Immature natural killer cell (primary cell): Measurements from ENCODE around the gene TULP1. TPM values are rescaled to one million over a fixed set of nuclear protein-coding genes. Genes with fewer than 3 reads are reported as not detected.

Experiments
- DNase-seq, 3 donors: peaks; one replicate each; pipeline ENCODE4 v3.0.0; 2022; ENCODE audit warnings: mixed read lengths in 1 of 3
- H3K27ac Mint-ChIP-seq, 6 donors: one replicate each; pipeline ENCODE4 v1.8.0; 2020; ENCODE audit warnings: mixed read lengths in 6 of 6, mild to moderate bottlenecking in 5 of 6, inconsistent platforms in 4 of 6, moderate library complexity in 3 of 6
- H3K27me3 Mint-ChIP-seq, 3 donors: one replicate each; pipeline ENCODE4 v1.8.0; 2020 to 2021; ENCODE audit warnings: low read depth in 3 of 3, mild to moderate bottlenecking in 3 of 3, mixed read lengths in 3 of 3, moderate library complexity in 3 of 3, inconsistent platforms in 1 of 3
- H3K36me3 Mint-ChIP-seq, 3 donors: one replicate each; pipeline ENCODE4 v1.8.0; 2020; ENCODE audit warnings: mixed read lengths in 3 of 3, inconsistent platforms in 2 of 3, mild to moderate bottlenecking in 2 of 3
- H3K4me1 Mint-ChIP-seq, 2 donors: one replicate each; pipeline ENCODE4 v1.8.0; 2020; ENCODE audit warnings: inconsistent platforms in 2 of 2, mild to moderate bottlenecking in 2 of 2, mixed read lengths in 2 of 2, moderate library complexity in 1 of 2
- H3K4me3 Mint-ChIP-seq, 5 donors: one replicate each; pipeline ENCODE4 v1.8.0; 2020; ENCODE audit warnings: mild to moderate bottlenecking in 5 of 5, mixed read lengths in 5 of 5, inconsistent platforms in 3 of 5, moderate library complexity in 3 of 5
- H3K9me3 Mint-ChIP-seq, 6 donors: one replicate each; pipeline ENCODE4 v1.8.0; 2020; ENCODE audit warnings: mild to moderate bottlenecking in 6 of 6, mixed read lengths in 6 of 6, inconsistent platforms in 4 of 6, moderate library complexity in 3 of 6
- polyA plus RNA-seq, 3 donors: library from polyadenylated mRNA; unstranded; fragments of 300-500 nt; fragmentation: Illumina TruSeq; gene quantifications; one replicate each; pipeline ENCODE4 v1.2.3, GENCODE V29; 2021

The TULP1 gene
- polyA plus RNA-seq, 3 donors from 2014 or later = not detected

DNA sequence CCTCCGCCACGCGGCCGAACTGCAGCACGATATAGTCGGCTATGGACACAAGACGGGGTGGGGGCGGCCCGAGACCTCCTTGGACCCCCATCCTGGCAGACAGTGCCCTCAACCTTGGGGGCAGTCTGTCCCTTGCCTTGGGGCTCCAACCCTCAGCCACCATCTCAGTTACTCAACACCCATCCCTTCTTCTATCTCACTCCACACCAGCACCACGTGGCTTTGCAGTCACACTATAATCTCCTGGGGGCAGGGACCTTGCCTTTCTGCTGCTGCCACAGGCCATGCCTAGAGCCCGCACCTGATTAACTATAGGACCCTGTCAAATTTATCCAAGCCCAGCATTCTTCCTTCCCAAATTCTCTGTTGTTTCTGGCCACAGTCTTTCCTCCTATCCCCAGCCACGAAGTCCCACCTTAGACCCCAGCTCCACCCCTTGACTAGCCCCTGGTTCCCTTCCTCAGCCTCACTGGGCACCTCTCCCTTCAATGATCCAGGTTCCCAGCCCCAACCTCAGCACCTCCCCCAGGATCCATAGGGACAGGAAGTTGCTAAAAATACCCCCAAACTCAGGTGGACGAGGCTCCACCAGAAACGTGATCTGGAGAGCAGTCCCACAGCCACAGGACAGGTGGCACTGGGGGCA is 14.2 kb downstream of the TULP1 start:
- peaks cover 0 to 21% (median 12%) of the 10 kb centered on the region in 3 donors for H3K27me3 Mint-ChIP-seq
- H3K4me3 Mint-ChIP-seq = peak overlapping the region; percentile 76 to 87 (median 84)
- DNase-seq = no peak
- H3K27ac Mint-ChIP-seq = peak overlapping the region in 4 of 6 donors; percentile 25 to 57 (median 52)
- H3K9me3 Mint-ChIP-seq = no peaks in the 10 kb centered on the region
- H3K36me3 Mint-ChIP-seq = no peaks in the 10 kb centered on the region
- H3K4me1 Mint-ChIP-seq = peaks cover 10 to 13% of the 10 kb centered on the region in 2 donors

DNA sequence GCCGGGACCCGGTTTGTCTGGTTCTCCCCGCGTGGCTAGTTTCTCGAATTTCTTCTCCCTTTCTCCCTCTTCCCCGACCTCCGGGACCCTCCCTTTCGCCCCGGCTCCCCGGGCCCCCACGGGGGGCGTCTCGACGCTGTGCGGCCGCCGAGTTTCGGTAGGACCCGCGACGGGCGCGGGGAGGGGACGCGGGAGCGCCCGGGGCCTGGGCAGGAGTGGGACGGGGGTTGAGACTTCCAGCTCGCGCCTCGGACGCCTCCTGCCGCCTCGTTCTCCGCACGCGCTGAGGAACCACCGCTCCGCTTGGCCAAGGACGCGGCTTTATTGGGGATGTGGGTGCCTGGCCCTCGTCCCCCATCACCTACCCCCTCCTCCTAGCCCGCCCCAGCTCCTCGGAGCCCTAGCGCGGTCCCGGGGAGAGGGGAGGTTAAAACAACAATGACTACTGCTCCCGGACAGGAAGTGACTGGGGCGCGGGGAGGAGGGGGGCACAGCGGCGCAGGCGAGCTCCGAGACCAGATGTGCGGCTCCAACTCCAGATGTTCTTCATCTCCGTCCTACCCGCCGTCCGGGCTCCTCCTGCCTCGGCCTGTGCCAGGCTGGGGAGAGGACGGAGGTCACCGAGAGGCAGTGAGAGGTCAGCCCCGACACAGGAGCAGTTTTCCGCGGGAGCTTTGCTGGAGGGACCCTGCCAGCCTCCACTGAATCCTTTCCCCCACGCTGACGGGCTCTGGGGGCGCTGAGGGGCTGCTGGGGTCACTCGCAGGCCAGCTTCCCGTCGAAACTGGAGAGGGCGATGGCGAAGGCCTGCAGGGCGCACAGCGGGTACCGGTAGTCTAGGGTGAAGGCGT is 14.9 kb downstream of the TULP1 start:
- H3K27me3 Mint-ChIP-seq = peaks cover 0 to 23% (median 18%) of the 10 kb centered on the region in 3 donors

DNA sequence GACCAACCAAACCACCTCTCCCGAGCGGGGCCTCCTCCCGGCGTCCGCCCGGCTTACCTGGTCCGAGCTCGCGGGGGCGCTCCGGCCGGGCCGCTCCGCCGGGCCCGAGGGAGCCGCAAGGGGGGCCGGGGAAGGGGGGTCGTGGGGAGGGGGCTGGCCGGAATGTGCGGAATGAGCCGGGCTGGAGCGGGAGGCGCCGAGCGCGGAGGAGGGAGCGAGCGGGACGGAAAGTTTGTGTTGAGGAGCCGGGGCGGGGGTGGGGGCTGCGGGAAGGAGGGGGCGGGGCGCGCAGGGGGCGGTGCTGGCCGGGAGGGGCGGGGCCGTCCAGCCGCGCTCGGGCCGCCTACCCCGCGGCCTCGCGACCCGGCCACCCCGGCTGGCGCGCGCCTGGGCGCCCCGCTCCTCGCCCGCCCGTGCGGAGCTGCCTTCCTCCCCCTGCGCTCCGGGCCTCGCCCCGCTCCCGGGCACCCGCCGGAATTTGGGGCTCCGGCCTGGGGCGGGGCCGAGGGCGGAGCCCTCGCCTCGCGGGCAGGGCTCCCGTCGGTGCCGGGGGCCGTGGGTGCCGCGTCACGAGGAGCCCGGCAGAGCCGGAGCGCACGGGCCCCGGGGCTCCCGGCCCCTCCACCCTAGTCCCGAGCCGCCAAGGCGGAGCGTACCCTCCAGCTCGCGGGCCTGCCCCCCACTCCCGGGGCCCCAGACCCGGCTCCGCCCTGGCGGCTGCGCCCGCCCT is 15.7 kb downstream of the TULP1 start, which contains the start of gene TEAD3:
TEAD3 (minus strand) TSS at position 239 of the 730 bp plus-strand sequence.
- Mint-ChIP-seq H3K27ac (peak within 1 kb of the TSS in 1 of 6 donors; percentile 17), H3K36me3 (no peaks in the 10 kb centered on the region), H3K4me3 (peak within 1 kb of the TSS; percentile 80 to 86 (median 83)), H3K27me3 (peaks cover 0 to 20% (median 16%) of the 10 kb centered on the region in 3 donors), H3K4me1 (peaks cover 10 to 13% of the 10 kb centered on the region in 2 donors), H3K9me3 (no peaks in the 10 kb centered on the region)
- DNase-seq = peak; percentile 45 to 53 (median 53)

More for the DNA sequence above, 14.9 kb downstream of the TULP1 start:
- peak overlapping the region in 1 of 6 donors; percentile 17 for H3K27ac Mint-ChIP-seq
- no peaks in the 10 kb centered on the region for H3K9me3 Mint-ChIP-seq
- H3K4me3 Mint-ChIP-seq = peak overlapping the region; percentile 76 to 87 (median 84)
- peaks cover 10 to 13% of the 10 kb centered on the region in 2 donors for H3K4me1 Mint-ChIP-seq
- H3K36me3 Mint-ChIP-seq = no peaks in the 10 kb centered on the region
- peak; percentile 39 to 44 (median 44) for DNase-seq

DNA sequence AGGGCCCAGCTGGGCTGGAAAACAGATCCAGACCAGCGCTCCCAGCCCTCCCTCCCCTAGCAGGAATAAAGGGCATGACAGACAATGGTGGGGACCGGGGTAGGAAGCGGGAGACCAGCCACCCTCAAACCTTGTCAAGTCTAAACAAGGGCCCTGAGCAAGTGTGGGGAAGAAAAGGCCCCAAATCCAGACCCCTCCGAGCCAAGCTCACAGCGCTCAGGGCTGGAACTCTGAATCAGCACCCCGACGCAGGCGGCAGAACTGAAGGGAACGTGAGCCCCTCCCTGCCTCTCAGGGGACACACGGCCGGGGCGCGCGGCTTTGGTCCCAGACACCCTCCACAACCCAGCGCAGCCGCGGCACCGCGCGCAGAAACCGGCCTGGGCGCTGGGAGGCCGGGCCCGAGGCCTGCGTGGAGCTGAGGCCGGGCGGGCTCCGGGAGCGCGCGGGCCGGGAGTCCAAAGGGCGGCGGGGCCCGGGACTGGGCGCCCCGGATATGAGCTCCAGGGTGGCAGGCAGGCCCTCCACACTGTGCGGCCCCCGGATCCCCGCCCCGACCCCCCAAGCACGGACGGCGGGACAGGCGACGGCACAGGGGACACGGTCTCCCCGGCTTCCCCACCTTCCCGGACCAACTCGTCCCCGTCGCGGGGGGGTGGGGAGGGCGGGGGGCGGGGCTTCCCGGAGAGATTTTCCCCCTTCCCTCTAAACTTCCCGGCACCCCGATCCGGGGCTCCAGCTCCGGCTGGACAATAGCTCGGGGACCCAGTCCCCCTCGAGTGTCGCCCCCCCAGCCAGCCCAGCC is 16.5 kb downstream of the TULP1 start:
- no peaks in the 10 kb centered on the region for H3K36me3 Mint-ChIP-seq
- peaks cover 10 to 13% of the 10 kb centered on the region in 2 donors for H3K4me1 Mint-ChIP-seq
- peaks cover under 1 to 20% (median 13%) of the 10 kb centered on the region in 3 donors for H3K27me3 Mint-ChIP-seq
- H3K4me3 Mint-ChIP-seq = peak overlapping the region; percentile 63 to 80 (median 78)
- H3K27ac Mint-ChIP-seq = no peak overlapping the region
- DNase-seq = no peak
- H3K9me3 Mint-ChIP-seq = no peaks in the 10 kb centered on the region

DNA sequence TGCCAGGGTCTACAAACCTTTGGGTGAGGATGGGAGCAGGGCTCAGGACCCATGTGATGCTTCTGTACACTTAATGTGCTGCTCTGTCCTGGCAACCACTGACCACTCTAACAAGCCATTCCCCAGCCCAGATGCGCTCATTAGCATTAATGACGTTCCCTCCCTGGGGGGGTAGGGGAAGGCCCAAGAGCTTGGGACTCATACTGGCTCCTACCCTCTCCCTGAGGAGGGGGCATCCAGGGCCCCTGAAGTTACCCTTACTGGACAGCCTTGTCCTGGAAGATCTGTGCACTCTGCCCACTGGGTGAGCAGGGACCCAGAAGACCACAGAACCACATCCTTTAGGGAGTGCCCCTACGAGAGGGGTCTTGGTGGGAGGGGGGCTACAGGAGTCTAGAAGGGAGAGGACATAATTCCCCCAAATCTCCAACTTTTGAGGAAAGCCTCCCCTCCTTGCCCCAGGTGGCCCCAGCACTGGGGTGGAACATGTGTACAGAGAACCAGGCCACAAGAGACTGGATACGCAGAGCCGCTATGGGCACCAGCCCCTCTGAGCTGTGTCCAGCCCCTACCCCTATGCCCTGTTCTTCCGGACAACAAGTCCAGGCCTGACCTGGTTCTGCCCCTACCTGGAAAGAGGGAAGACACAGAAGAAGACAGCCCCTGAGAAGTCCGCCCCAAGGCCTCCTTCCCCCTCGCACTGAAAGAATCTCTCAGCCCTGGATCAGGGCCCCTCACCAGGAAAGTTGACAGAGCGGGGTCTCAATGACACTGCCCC is 17.2 kb downstream of the TULP1 start:
- Mint-ChIP-seq H3K9me3 (no peaks in the 10 kb centered on the region), H3K4me3 (peak overlapping the region; percentile 63 to 80 (median 78)), H3K27me3 (peaks cover 3 to 21% (median 16%) of the 10 kb centered on the region in 3 donors), H3K36me3 (no peaks in the 10 kb centered on the region), H3K4me1 (peaks cover 10 to 13% of the 10 kb centered on the region in 2 donors), H3K27ac (peak overlapping the region in 1 of 6 donors; percentile 84)
- no peak for DNase-seq

DNA sequence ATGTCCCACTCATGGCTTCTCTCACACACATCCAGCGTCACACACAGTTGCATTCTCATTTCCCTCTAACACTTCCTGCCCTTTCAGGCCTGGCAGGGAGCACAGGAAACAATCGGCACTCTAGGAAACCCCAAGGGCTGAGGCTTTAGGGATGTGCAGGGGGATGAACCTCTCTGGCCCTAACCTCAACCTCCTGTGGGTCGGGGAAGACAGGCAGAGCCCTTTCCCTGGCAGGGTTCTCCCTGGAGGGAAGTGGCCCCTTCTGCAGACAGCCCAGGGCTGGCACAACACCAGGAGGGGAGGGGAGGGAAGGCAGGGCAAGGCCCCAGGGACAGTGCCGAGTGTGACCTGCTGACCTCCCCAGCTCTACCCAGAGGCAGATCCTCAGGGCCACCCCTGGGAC is 18.5 kb downstream of the TULP1 start:
- no peaks in the 10 kb centered on the region for H3K9me3 Mint-ChIP-seq
- H3K27me3 Mint-ChIP-seq = peaks cover 3 to 13% (median 11%) of the 10 kb centered on the region in 3 donors
- H3K27ac Mint-ChIP-seq = peak overlapping the region in 3 of 6 donors; percentile 1 to 50 (median 38)
- peaks cover 10 to 13% of the 10 kb centered on the region in 2 donors for H3K4me1 Mint-ChIP-seq
- H3K36me3 Mint-ChIP-seq = no peaks in the 10 kb centered on the region
- no peak for DNase-seq
- peak overlapping the region in 1 of 5 donors; percentile 12 for H3K4me3 Mint-ChIP-seq

DNA sequence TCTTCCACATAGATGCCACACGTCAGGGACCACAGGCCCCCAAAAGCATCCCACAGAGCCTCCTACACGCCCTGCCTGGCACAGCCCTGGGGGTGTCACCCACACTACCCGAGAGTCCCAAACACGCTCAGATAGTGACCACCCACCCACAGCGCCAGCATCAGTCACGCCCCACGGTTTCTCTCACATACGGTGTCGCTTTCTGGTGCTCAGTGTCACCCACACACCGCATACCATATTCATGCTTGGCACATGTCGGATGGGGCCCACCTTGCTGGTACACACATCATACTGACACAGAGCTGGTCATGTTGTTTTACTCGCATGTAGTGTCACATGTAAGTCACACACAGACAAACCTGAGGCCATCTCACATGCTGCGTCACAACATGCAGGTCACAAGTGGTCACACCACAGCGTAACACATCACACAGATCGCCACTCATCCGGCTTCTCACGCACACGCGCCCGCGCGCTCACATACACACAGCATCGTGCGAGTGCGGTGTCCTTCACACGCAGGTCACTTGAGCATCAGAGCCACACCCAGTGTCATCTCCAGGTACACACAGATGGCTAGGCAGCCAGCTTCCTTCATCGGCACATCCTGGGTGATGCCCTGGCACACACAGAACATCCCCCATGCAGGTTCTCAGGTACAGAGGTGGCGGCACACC is 19.3 kb downstream of the TULP1 start:
- no peaks in the 10 kb centered on the region for H3K9me3 Mint-ChIP-seq
- H3K27ac Mint-ChIP-seq = peak overlapping the region in 2 of 6 donors; percentile 38 to 77
- H3K4me3 Mint-ChIP-seq = peak overlapping the region in 1 of 5 donors; percentile 17
- peaks cover 3 to 13% (median 6%) of the 10 kb centered on the region in 3 donors for H3K27me3 Mint-ChIP-seq
- peaks cover 6 to 7% of the 10 kb centered on the region in 2 donors for H3K4me1 Mint-ChIP-seq
- DNase-seq = peak in 2 of 3 donors; percentile 19 to 25
- no peaks in the 10 kb centered on the region for H3K36me3 Mint-ChIP-seq

DNA sequence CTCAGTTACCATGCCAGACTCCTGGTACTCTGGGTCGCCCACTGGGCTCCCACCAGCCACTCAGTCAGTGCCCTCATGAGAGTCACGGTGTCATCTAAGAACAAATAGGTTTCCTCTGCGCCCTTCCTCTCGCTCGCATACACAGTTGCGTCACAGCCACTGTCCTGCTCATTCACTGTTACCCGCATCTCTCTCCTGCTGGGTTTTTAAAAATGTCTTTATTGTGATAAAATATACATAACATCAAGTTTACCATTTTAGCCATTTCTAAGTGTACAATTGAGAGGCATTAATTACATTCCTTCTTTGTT is 19.8 kb downstream of the TULP1 start:
- Mint-ChIP-seq H3K4me1 (peaks cover under 1 to 5% of the 10 kb centered on the region in 2 donors), H3K9me3 (no peaks in the 10 kb centered on the region), H3K27ac (peak overlapping the region in 2 of 6 donors; percentile 38 to 77), H3K4me3 (peak overlapping the region in 1 of 5 donors; percentile 17), H3K27me3 (peaks cover 3 to 13% (median 4%) of the 10 kb centered on the region in 3 donors), H3K36me3 (no peaks in the 10 kb centered on the region)
- DNase-seq = no peak

DNA sequence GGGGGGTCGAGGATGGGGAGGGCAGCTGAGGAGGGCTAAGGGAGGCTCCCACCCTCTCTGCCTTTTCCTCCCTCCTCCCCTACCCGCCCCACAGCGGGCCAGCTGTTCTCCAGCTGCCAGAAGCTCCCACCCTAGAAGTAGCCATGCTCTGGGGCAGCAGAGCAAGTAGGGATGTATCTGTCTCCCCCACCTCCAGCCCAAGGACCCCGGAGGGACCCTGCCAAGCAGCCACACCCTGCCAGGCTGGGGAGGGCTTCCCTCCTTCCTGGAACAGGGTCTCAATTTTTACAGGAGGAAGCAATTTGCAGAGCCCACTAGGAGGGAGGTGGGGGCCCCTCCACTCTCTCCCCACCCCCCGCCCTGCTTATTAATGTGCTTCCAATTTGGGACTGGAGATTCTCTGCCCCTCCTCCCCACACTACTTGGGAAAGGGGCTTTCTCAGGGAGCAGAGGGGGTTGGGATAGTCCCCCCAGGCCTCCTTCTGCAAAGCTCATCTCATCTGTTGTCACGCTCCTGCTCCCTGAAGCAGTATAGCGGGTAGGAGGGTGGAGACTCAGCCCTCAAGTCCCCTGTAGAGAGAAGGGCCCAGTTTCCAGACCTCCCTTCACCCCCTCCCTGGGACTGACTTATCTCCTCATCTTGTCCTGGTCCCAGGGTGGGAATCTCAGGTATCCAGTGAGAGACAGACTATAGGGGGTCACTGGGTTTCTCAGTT is 20.3 kb downstream of the TULP1 start:
- DNase-seq = no peak
- Mint-ChIP-seq H3K4me1 (peaks cover 0 to 5% of the 10 kb centered on the region in 2 donors), H3K27me3 (peaks cover 3 to 13% (median 4%) of the 10 kb centered on the region in 3 donors), H3K36me3 (no peaks in the 10 kb centered on the region), H3K27ac (peak overlapping the region in 1 of 6 donors; percentile 38), H3K9me3 (no peaks in the 10 kb centered on the region), H3K4me3 (no peak overlapping the region)

DNA sequence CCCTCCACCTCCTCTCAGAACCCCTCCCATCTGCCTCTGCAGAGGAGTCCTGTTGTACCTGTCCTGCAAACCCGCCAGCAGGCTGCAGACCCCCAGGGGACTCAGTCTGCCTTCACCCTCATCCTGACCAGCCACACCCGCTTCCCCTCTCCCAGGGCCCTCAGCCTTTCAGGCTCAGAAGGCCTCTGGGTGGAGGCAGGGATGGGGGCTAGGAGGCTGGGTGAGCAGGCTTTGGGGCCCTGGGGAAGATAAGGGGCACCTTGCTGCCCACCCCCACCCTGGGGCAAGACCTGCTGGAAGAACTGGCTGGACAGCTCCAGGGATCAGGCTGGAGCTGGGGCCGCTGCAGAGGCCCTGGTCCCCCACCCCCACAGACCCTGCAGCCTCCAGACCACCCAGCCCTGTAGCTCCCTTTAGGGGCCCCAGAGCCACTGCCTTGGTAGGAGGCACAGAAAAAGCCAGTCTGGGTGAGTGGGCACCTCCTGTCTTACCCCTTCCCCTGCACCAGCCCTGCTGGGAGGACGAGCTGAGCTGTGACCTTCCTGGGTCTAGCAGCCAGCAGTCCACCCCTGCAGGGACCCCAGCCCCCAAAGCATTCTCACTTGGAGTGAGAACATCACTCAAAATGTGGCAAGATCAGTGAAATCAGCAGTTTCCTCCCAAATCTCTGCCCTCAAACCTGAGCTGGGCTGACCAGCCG is 21.0 kb downstream of the TULP1 start:
- peaks cover 3 to 13% (median 6%) of the 10 kb centered on the region in 3 donors for H3K27me3 Mint-ChIP-seq
- H3K4me3 Mint-ChIP-seq = no peak overlapping the region
- H3K9me3 Mint-ChIP-seq = no peaks in the 10 kb centered on the region
- no peak for DNase-seq
- H3K27ac Mint-ChIP-seq = no peak overlapping the region
- H3K4me1 Mint-ChIP-seq = peaks cover 0 to 5% of the 10 kb centered on the region in 2 donors
- H3K36me3 Mint-ChIP-seq = no peaks in the 10 kb centered on the region
